GM23338 (cell line): Measurements from ENCODE around the gene URI1. TPM values are rescaled to one million over a fixed set of nuclear protein-coding genes. Genes with fewer than 3 reads are reported as not detected.

Source experiments
- ATAC-seq: fragments of 200-7000 bp; cut with Tn5 transposase; 3 replicates; pipeline ENCODE4 v1.9.1; 2020
- DNase-seq: peaks from one replicate; pipeline ENCODE4 v3.0.0-alpha.2; 2015; ENCODE audit warnings: low spot score
- H2AFZ ChIP-seq: fragments of 200-600 bp; sonication (generic); 2 replicates; pipeline ENCODE4 v1.8.0; 2016; ENCODE audit warnings: antibody characterized with exemption, mild to moderate bottlenecking, moderate library complexity
- H3F3A ChIP-seq: fragments of 200-600 bp; sonication (generic); replicated peaks from 2 replicates; pipeline ENCODE4 v1.8.0; 2017; ENCODE audit warnings: antibody characterized with exemption, mixed run types, low read depth
- H3K27ac ChIP-seq: fragments of 200-600 bp; sonication (generic); 2 replicates; pipeline ENCODE4 v1.6.1; 2016; ENCODE audit warnings: low read depth
- H3K27me3 ChIP-seq: fragments of 200-600 bp; sonication (generic); 2 replicates; pipeline ENCODE4 v1.8.0; 2016; ENCODE audit warnings: mild to moderate bottlenecking, mixed run types, moderate library complexity; ENCODE audit not compliant: insufficient read depth
- H3K36me3 ChIP-seq: fragments of 200-600 bp; sonication (generic); 2 replicates; pipeline ENCODE4 v1.8.0; 2016; ENCODE audit warnings: mild to moderate bottlenecking; ENCODE audit not compliant: insufficient read depth
- H3K4me1 ChIP-seq: fragments of 200-600 bp; sonication (generic); 2 replicates; pipeline ENCODE4 v1.8.0; 2016; ENCODE audit warnings: mild to moderate bottlenecking, moderate library complexity; ENCODE audit not compliant: insufficient read depth
- H3K4me2 ChIP-seq: fragments of 200-600 bp; sonication (generic); 2 replicates; pipeline ENCODE4 v1.7.1; 2017; ENCODE audit warnings: mixed run types
- H3K4me3 ChIP-seq: fragments of 200-600 bp; sonication (generic); 2 replicates; pipeline ENCODE4 v1.6.1; 2016; ENCODE audit warnings: mixed run types
- H3K79me2 ChIP-seq: fragments of 200-600 bp; sonication (generic); replicated peaks from 2 replicates; pipeline ENCODE4 v1.8.0; 2017; ENCODE audit warnings: mild to moderate bottlenecking; ENCODE audit not compliant: insufficient read depth
- H3K9me2 ChIP-seq: fragments of 200-600 bp; sonication (generic); 2 replicates; pipeline ENCODE4 v1.8.0; 2017; ENCODE audit not compliant: insufficient read depth
- H4K20me1 ChIP-seq: fragments of 200-600 bp; sonication (generic); replicated peaks from 2 replicates; pipeline ENCODE4 v1.8.0; 2017; ENCODE audit warnings: mild to moderate bottlenecking; ENCODE audit not compliant: insufficient read depth
- H3K27ac Mint-ChIP-seq: 2 replicates; pipeline ENCODE4 v1.8.0; 2020; ENCODE audit warnings: inconsistent platforms, mild to moderate bottlenecking, moderate library complexity, mixed read lengths
- H3K27me3 Mint-ChIP-seq: 3 replicates; pipeline ENCODE4 v1.8.0; 2022; ENCODE audit warnings: low read depth, mild to moderate bottlenecking, moderate library complexity, mixed read lengths, inconsistent platforms; ENCODE audit not compliant: insufficient read depth, poor library complexity
- H3K36me3 Mint-ChIP-seq: 3 replicates; pipeline ENCODE4 v1.8.0; 2021; ENCODE audit warnings: low read depth, mild to moderate bottlenecking, inconsistent platforms, moderate library complexity, mixed read lengths
- H3K4me1 Mint-ChIP-seq: 3 replicates; pipeline ENCODE4 v1.8.0; 2020; ENCODE audit warnings: mild to moderate bottlenecking, inconsistent platforms, mixed read lengths
- H3K4me3 Mint-ChIP-seq: 3 replicates; pipeline ENCODE4 v1.8.0; 2021; ENCODE audit warnings: moderate library complexity, mild to moderate bottlenecking, inconsistent platforms, mixed read lengths
- H3K9me3 Mint-ChIP-seq: 3 replicates; pipeline ENCODE4 v1.8.0; 2020; ENCODE audit warnings: moderate library complexity, mild to moderate bottlenecking, inconsistent platforms, mixed read lengths
- CREB1 ChIP-seq: fragments of 250-450 bp; sonication (Bioruptor Pico); IDR thresholded peaks from 2 replicates; pipeline ENCODE4 v1.5.0; 2020; ENCODE audit warnings: low read depth, mild to moderate bottlenecking, moderate library complexity
- ETS1 ChIP-seq: IDR thresholded peaks from 2 replicates; pipeline ENCODE4 v1.6.1; 2016; ENCODE audit warnings: antibody characterized with exemption
- EZH2 ChIP-seq: fragments of 200-600 bp; sonication (generic); IDR thresholded peaks from one replicate; pipeline ENCODE4 v1.8.0; 2017; ENCODE audit warnings: antibody characterized with exemption, mild to moderate bottlenecking, low read depth; ENCODE audit not compliant: unreplicated experiment
- EZH2phosphoT487 ChIP-seq: fragments of 200-600 bp; sonication (generic); IDR thresholded peaks from one replicate; pipeline ENCODE4 v1.8.1; 2018; ENCODE audit warnings: antibody characterized with exemption; ENCODE audit not compliant: unreplicated experiment
- JUNB ChIP-seq: IDR thresholded peaks from one replicate; pipeline ENCODE4 v1.6.1; 2016; ENCODE audit warnings: antibody characterized with exemption; ENCODE audit not compliant: unreplicated experiment
- NANOG ChIP-seq: IDR thresholded peaks from 2 replicates; pipeline ENCODE4 v1.6.1; 2016; ENCODE audit warnings: antibody characterized with exemption, borderline replicate concordance
- POLR2AphosphoS5 ChIP-seq: IDR thresholded peaks from 2 replicates; pipeline ENCODE4 v1.6.1; 2016; ENCODE audit warnings: antibody characterized with exemption, low read depth
- STAT1 ChIP-seq: IDR thresholded peaks from one replicate; pipeline ENCODE4 v1.6.1; 2016; ENCODE audit warnings: antibody characterized with exemption; ENCODE audit not compliant: unreplicated experiment
- ZNF114 ChIP-seq: fragments of 250-450 bp; sonication (Bioruptor Pico); IDR thresholded peaks from 2 replicates; pipeline ENCODE4 v1.5.0; 2020; ENCODE audit warnings: mild to moderate bottlenecking, moderate library complexity
- ZNF331 ChIP-seq: fragments of 250-450 bp; sonication (Bioruptor Pico); IDR thresholded peaks from 2 replicates; pipeline ENCODE4 v1.5.0; 2020; ENCODE audit warnings: low read depth, mild to moderate bottlenecking, moderate library complexity
- polyA plus RNA-seq: library from polyadenylated mRNA; unstranded; fragments of >200 nt; fragmentation: Nextera tagmentation; extraction: Ambion mirVana; gene quantifications from 2 replicates; pipeline ENCODE4 v1.2.1, GENCODE V29; 2016
- total RNA-seq: library from RNA; depleted of rRNA; stranded (reverse); fragments of >200 nt; shearing (Covaris generic); gene quantifications from 2 replicates; pipeline ENCODE4 v1.2.3, GENCODE V29; 2014
- TF ChIP-seq, protein P1 (sequence below): IDR thresholded peaks from one replicate; pipeline ENCODE4 v1.6.1; 2018; ENCODE audit warnings: antibody characterized with exemption; ENCODE audit not compliant: unreplicated experiment
- TF ChIP-seq, protein P2 (sequence below): fragments of 250-450 bp; sonication (Bioruptor Pico); IDR thresholded peaks from 2 replicates; pipeline ENCODE4 v1.5.0; 2020; ENCODE audit warnings: mild to moderate bottlenecking, moderate library complexity
- TF ChIP-seq, protein P3 (sequence below), 2 experiments: fragments of 200-600 bp in 1 of 2; sonication (generic) in 1 of 2; conservative IDR thresholded peaks; 2 replicates each; pipeline versions ENCODE4 v1.5.1 to v1.6.1; 2016 to 2017; ENCODE audit warnings: antibody characterized with exemption in 2 of 2, low read depth in 2 of 2, mild to moderate bottlenecking in 2 of 2, moderate library complexity in 1 of 2

Gene URI1
- total and polyA plus RNA-seq, 2 experiments from 2014 or later: 27.6 to 68.4 TPM

DNA sequence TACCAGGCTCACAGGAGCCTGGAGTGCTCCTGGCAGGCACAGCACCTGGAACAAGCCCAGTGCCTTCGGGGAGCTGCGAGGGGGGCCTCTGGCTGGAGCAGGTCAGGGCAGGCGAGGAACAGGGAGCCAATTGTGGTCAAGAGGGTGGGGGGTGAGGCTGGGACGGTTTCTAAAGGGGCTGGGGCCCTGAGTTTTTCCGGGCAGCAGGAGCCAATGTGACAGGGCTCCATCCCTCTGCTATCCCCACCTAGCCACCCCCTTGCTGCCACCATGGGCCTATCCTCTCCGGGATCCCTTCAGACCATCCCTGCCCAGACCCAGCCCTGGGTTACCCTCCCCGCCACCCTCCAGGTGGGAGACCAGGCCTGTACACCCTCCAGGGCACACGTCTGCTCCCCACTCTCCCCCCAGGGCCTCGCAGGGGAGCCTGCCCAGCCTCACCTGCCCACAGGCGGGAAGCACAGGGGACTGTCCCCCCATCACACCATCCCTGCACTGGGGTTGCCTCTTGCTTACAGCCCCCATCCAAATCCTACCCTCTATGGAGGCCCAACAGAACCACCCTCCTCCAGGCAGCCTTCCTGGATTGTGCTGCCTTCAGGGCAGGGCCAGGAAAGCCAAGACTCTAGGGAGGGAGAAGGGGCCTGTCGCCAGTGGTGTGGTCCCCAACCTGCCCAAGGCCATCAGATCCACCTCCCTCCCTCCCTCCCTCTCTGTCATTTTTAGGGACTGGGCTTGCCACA lies 121.0 kb downstream of the URI1 start:
- Mint-ChIP-seq H3K9me3 (no peaks in the 10 kb centered on the region; the same call in none of the 3 replicates), H3K27me3 (peaks cover 1% of the 10 kb centered on the region), H3K27ac (no peak overlapping the region), H3K36me3 (no peaks in the 10 kb centered on the region), H3K4me3 (no peak overlapping the region), H3K4me1 (no peaks in the 10 kb centered on the region)
- no peak for DNase-seq
- H3K9me2 ChIP-seq: no peaks in the 10 kb centered on the region
- TF ChIP-seq ZNF331 (CRISPR knock-in tag) (no peak), EZH2 (no peak), ETS1 (no peak), NANOG (no peak), ZNF114 (CRISPR knock-in tag) (no peak), STAT1 (no peak), CREB1 (CRISPR knock-in tag) (no peak), POLR2AphosphoS5 (no peak), JUNB (no peak), EZH2phosphoT487 (no peak)
- TF ChIP-seq, protein P1, sequence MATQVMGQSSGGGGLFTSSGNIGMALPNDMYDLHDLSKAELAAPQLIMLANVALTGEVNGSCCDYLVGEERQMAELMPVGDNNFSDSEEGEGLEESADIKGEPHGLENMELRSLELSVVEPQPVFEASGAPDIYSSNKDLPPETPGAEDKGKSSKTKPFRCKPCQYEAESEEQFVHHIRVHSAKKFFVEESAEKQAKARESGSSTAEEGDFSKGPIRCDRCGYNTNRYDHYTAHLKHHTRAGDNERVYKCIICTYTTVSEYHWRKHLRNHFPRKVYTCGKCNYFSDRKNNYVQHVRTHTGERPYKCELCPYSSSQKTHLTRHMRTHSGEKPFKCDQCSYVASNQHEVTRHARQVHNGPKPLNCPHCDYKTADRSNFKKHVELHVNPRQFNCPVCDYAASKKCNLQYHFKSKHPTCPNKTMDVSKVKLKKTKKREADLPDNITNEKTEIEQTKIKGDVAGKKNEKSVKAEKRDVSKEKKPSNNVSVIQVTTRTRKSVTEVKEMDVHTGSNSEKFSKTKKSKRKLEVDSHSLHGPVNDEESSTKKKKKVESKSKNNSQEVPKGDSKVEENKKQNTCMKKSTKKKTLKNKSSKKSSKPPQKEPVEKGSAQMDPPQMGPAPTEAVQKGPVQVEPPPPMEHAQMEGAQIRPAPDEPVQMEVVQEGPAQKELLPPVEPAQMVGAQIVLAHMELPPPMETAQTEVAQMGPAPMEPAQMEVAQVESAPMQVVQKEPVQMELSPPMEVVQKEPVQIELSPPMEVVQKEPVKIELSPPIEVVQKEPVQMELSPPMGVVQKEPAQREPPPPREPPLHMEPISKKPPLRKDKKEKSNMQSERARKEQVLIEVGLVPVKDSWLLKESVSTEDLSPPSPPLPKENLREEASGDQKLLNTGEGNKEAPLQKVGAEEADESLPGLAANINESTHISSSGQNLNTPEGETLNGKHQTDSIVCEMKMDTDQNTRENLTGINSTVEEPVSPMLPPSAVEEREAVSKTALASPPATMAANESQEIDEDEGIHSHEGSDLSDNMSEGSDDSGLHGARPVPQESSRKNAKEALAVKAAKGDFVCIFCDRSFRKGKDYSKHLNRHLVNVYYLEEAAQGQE: no peak
- TF ChIP-seq, protein P2, sequence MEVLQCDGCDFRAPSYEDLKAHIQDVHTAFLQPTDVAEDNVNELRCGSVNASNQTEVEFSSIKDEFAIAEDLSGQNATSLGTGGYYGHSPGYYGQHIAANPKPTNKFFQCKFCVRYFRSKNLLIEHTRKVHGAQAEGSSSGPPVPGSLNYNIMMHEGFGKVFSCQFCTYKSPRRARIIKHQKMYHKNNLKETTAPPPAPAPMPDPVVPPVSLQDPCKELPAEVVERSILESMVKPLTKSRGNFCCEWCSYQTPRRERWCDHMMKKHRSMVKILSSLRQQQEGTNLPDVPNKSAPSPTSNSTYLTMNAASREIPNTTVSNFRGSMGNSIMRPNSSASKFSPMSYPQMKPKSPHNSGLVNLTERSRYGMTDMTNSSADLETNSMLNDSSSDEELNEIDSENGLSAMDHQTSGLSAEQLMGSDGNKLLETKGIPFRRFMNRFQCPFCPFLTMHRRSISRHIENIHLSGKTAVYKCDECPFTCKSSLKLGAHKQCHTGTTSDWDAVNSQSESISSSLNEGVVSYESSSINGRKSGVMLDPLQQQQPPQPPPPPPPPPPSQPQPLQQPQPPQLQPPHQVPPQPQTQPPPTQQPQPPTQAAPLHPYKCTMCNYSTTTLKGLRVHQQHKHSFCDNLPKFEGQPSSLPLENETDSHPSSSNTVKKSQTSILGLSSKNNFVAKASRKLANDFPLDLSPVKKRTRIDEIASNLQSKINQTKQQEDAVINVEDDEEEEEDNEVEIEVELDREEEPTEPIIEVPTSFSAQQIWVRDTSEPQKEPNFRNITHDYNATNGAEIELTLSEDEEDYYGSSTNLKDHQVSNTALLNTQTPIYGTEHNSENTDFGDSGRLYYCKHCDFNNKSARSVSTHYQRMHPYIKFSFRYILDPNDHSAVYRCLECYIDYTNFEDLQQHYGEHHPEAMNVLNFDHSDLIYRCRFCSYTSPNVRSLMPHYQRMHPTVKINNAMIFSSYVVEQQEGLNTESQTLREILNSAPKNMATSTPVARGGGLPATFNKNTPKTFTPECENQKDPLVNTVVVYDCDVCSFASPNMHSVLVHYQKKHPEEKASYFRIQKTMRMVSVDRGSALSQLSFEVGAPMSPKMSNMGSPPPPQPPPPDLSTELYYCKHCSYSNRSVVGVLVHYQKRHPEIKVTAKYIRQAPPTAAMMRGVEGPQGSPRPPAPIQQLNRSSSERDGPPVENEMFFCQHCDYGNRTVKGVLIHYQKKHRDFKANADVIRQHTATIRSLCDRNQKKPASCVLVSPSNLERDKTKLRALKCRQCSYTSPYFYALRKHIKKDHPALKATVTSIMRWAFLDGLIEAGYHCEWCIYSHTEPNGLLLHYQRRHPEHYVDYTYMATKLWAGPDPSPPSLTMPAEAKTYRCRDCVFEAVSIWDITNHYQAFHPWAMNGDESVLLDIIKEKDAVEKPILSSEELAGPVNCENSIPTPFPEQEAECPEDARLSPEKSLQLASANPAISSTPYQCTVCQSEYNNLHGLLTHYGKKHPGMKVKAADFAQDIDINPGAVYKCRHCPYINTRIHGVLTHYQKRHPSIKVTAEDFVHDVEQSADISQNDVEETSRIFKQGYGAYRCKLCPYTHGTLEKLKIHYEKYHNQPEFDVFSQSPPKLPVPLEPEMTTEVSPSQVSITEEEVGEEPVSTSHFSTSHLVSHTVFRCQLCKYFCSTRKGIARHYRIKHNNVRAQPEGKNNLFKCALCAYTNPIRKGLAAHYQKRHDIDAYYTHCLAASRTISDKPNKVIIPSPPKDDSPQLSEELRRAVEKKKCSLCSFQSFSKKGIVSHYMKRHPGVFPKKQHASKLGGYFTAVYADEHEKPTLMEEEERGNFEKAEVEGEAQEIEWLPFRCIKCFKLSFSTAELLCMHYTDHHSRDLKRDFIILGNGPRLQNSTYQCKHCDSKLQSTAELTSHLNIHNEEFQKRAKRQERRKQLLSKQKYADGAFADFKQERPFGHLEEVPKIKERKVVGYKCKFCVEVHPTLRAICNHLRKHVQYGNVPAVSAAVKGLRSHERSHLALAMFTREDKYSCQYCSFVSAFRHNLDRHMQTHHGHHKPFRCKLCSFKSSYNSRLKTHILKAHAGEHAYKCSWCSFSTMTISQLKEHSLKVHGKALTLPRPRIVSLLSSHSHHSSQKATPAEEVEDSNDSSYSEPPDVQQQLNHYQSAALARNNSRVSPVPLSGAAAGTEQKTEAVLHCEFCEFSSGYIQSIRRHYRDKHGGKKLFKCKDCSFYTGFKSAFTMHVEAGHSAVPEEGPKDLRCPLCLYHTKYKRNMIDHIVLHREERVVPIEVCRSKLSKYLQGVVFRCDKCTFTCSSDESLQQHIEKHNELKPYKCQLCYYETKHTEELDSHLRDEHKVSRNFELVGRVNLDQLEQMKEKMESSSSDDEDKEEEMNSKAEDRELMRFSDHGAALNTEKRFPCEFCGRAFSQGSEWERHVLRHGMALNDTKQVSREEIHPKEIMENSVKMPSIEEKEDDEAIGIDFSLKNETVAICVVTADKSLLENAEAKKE (CRISPR knock-in tag): no peak
- TF ChIP-seq, protein P3, sequence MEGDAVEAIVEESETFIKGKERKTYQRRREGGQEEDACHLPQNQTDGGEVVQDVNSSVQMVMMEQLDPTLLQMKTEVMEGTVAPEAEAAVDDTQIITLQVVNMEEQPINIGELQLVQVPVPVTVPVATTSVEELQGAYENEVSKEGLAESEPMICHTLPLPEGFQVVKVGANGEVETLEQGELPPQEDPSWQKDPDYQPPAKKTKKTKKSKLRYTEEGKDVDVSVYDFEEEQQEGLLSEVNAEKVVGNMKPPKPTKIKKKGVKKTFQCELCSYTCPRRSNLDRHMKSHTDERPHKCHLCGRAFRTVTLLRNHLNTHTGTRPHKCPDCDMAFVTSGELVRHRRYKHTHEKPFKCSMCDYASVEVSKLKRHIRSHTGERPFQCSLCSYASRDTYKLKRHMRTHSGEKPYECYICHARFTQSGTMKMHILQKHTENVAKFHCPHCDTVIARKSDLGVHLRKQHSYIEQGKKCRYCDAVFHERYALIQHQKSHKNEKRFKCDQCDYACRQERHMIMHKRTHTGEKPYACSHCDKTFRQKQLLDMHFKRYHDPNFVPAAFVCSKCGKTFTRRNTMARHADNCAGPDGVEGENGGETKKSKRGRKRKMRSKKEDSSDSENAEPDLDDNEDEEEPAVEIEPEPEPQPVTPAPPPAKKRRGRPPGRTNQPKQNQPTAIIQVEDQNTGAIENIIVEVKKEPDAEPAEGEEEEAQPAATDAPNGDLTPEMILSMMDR (conservative IDR thresholded peaks at IDR 0.05; ENCODE audit: low read depth in 2 of 2): no peak
- H3K4me3 ChIP-seq: no peak overlapping the region
- no peaks in the 10 kb centered on the region for H3K4me1 ChIP-seq
- no peaks in the 10 kb centered on the region for H3K27me3 ChIP-seq
- H3K4me2 ChIP-seq: no peak overlapping the region
- no peaks in the 10 kb centered on the region for H4K20me1 ChIP-seq
- H3F3A ChIP-seq: no peaks in the 10 kb centered on the region
- ATAC-seq: no peak
- H3K79me2 ChIP-seq: no peaks in the 10 kb centered on the region
- no peak overlapping the region for H2AFZ ChIP-seq
- no peak overlapping the region for H3K27ac ChIP-seq
- no peaks in the 10 kb centered on the region for H3K36me3 ChIP-seq
